DMS153 treated with DMSO at 0.1 percent for 48 hours (cell line): ENCODE data around the gene ATL1.
"Not testable (repeated sequence)": the region's sequence is repeated elsewhere in the genome, so short reads cannot be mapped to it uniquely, and the experiment has no call there.

Experiments used
- DNase-seq: peaks from one replicate; lab custom pipeline; 2025; ENCODE audit not compliant: unreplicated experiment; lab: John Stamatoyannopoulos, UW

ATL1 gene

GRCh38 chr14:50649691-50650090 is 89.7 kb downstream of the ATL1 start:
- no peak for DNase-seq

- DNase-seq, result no peak
Measured at GRCh38 chr14:50656776-50657175, 96.8 kb downstream of the ATL1 start.

DNA sequence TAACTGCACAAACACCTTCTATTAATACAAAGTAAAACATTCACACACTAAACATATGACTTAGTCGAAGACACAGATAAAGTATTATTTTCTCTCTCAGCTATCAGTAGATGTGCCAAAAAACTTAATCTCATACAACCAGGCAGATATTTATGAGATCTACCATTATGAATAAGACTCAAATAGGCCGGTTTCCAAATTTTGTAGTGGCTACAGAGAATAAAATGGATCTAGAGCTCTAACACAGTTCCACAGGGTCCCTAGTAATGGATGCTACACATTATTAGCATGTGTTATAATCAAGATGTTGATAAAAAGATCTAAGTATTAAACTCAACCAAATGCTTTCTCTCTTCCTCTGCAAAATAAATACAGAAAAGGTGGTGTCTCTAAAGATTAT is 97.8 kb downstream of the ATL1 start:
- DNase-seq, result no peak

DNA sequence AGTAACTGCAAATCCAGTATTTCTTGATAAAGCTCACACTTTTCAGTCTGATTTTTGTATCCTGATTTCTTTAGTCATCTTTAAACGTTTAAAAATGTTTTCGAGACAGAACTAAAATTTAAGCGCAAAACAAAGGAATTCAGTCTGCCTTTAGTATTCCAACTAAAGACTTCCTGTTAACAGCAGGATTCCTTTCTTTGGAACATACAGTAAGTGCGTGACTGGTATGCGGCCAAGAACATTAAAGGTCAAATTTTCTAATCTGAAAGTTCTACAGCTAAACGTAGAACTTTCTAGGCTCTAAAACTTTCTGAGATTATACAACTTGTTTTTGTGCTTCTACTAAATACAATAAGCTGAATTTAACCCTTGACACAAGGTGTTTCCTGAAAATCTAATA is 98.3 kb downstream of the ATL1 start:
- DNase-seq, result no peak

DNA sequence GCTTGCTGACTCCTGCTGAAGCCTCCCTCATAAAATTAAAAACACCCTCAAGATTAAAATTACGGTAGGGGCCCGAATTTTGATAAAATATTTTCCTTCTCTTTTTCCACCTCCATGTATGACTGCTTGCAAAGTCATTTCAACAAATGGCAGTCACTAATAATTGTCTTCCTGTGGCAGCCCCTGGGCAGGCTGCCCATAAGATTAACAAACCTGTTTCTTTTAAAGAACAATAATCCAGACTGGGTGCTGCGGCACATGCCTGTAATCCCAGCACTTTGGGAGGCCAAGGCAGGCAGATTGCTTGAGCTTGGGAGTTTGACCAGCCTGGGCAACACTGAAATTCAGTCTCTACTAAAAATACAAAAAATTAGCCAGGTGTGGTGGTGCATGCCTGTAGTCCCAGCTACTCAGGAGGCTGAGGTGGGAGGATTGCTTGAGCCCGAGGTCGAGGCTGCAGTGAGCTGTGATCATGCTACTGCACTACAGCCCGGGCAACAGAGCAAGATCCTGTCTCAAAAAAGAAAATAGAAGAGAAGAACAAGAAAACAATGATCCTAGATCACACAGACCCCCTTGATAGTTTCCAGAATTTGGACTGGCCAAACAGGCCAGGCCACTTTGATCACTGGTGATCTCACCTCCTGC is 99.5 kb downstream of the ATL1 start:
- no peak for DNase-seq

DNA sequence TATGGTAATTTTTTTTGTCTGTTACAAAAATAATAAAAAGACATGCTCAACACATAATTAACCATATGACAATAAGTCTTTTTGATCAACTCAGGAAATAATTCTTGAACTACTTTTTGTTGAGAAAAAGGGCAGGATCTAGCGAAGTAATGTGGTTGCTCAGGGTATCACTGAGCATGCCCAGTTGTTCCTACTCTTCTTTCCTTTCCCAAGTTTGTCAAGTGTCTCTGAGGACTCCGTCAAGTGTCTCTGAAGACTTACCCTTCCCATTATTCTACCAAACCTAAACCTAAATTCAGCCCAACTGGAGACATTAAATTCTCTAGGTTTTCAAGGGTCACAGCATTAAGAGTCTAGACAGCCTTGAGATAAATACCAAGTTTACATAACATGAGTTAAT is 104.6 kb downstream of the ATL1 start:
- not testable (repeated sequence) for DNase-seq

DNA sequence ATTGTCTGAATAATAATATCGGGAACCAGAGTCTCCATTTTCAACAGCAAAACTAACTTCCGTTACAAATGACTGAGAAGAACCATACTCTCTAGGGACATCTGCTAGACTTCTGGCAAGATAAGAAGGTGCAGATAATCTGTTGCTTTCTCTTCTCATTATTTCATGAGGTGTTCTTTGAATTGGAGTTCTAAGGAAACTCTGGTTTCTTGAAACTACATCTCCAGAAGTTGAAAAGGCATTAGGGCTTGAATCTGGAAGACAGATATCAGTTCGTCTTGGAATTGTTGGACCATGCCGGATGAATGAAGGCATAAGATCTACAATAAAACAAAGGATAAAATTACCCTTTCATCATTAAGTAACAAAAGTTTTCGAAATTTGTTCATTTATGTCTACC is 105.4 kb downstream of the ATL1 start:
- not testable (repeated sequence) for DNase-seq

GRCh38 chr14:50666772-50667683 is 107.1 kb downstream of the ATL1 start:
- DNase-seq, result no peak

GRCh38 chr14:50667684-50667995 is 107.7 kb downstream of the ATL1 start:
- peak; percentile 11 for DNase-seq

GRCh38 chr14:50667996-50668825 is 108.3 kb downstream of the ATL1 start, which contains the start of gene SAV1:
TSS of gene SAV1 (minus strand) at chr14:50668306. CDS start at chr14:50667967, 339 bp downstream.
- peak; percentile 61 for DNase-seq

- no peak for DNase-seq
Measured at GRCh38 chr14:50668826-50669143, 108.8 kb downstream of the ATL1 start.

DNA sequence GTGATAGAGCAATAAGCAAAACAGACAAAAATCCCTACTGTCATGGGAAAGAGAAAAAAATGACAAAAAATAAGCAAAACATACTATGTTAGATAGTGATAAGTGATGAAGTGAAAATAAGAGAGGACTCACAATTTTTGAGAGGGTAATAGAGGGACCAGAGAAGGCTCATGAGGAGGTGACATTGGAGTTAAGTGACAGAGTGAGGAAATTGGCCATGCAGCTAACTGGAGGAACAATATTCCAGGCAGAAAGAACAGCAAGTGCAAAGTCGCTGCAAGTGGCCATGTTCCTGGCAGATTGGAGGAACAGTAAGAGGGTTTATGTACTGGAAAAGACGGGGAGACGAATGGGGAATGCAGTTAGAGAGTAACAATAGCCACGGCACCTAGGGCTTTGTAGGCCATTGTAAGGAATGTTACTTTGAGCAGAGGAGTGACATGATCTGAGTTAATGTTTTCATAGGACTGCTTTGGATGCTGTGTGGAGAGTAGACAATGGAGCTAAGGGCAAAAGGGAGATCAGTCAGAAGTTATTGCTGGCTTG is 109.6 kb downstream of the ATL1 start:
- no peak for DNase-seq

DNA sequence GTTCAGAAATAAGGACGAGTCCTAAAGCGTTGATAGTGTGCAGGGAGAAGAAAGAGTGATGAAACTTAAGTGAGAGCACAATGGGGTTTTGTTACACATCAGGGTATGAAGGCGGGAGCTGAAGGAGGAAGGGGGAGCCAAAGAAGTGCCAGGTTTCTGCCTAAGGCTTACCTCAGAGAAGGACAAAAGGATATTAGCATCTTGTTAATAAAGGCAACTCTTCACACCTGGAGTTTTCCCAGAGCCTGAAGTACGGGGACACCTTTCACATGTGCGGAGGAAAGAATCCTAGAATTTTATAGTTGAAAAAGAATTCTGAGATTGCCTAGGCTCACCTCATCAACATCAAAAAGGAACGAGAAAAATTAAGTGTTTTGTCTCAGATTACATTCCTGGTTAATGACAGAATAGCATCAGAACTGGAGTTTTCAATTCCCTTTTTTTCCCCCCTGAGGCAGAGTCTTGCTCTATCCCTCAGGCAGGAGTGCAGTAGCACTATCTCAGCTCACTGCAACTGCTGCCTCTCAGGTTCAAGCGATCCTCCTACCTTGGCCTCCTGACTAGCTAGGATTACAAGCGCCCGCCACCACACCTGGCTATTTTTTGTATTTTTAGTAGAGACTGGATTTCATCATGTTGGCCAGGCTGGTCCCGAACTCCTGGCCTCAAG is 110.4 kb downstream of the ATL1 start:
- no peak for DNase-seq

- DNase-seq, result no peak
Measured at GRCh38 chr14:50670866-50671256, 110.9 kb downstream of the ATL1 start.

DNA sequence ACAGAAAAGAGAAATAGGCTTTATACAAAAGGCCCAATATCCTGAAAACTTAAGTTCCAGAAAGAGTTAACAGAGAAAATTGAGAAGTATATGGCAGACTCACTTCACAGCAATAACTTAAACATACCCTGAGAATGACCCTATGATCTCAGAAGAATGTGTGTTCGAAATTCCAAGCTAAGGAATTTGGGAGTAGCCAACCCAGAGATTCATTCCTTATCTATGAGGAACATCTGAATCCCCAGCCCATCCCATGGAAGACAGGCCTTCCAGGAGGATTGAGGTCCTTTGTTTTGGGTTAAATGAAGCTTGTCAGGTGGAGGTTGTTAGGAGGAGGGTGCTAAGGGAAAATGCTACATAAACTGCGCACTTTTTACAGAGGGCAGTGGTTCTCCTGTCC is 115.7 kb downstream of the ATL1 start:
- no peak for DNase-seq

DNA sequence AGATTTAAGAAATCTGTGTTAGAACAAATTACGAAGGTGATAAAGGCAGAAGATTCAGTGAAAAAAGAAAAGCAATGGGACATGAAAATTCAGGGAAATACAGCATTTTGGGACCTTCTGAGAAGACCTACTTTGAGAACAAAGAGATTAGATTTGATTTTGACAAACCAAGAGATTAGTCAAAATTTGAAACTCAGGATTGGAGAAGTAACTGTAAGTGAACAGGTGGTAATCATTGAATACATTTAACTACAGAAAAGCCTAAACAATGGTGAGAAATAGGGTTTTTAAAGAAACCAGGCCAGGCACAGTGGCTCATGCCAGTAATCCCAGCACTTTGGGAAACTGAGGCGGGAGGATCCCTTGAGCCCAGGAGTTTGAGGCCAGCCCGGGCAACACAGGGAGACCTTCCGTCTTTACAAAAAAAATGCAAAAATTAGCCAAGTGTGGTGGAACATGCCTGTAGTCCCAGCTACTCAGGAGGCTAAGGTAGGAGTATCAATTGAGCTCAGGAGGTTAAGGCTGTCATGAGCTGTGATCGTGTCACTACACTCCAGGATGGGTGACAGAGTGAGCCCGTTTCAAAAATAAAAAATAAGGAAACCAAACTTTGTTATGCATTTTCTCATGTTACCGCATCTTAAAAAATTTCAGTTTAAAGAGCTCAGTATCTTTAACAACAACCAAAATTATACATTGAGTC is 117.0 kb downstream of the ATL1 start:
- no peak for DNase-seq

GRCh38 chr14:50677527-50678063 is 117.7 kb downstream of the ATL1 start:
- no peak for DNase-seq

DNA sequence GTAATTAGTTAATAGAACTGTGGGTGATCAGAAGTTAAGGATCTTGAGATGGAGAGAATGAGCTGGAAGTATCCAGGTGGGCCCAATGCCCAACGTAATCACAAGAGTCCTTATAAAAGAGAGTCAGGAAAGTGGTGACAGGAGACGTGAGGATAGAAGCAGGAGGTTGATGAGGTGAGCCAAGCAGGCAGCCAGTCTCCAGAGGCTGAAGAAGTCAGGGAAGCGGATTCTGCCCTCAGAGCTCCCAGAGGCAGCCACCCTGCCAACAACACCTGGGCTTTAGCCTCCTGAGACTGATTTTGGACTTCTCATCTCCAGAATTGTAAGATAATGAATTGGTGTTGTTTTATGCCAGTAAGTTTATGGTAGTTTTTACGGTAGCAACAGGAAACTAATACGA is 118.2 kb downstream of the ATL1 start:
- no peak for DNase-seq

- no peak for DNase-seq
Measured at GRCh38 chr14:50679674-50680073, 119.7 kb downstream of the ATL1 start.
